Fibroblast of villous mesenchyme (primary cell): ENCODE data around the gene CDKN1C. TPM values are rescaled to one million over a fixed set of nuclear protein-coding genes. Genes with fewer than 3 reads are reported as not detected.
"Not testable (repeated sequence)": the region's sequence is repeated elsewhere in the genome, so short reads cannot be mapped to it uniquely, and the experiment has no call there.

Experiments used
- DNase-seq: peaks from one replicate; pipeline ENCODE4 v3.0.0-alpha.2; 2010; ENCODE audit warnings: low read depth
- H3K4me3 ChIP-seq: 2 replicates; pipeline ENCODE4 v1.5.1; 2011; ENCODE audit warnings: low read depth, mild to moderate bottlenecking, low read length
- CTCF ChIP-seq: IDR thresholded peaks from 2 replicates; pipeline ENCODE4 v1.5.1; 2012; ENCODE audit warnings: low read depth, mild to moderate bottlenecking, low read length; ENCODE audit not compliant: insufficient read depth
- total RNA-seq: library from RNA; depleted of rRNA; stranded (reverse); fragments of >200 nt; gene quantifications from 2 replicates; pipeline ENCODE4 v1.2.3, GENCODE V29; 2012

CDKN1C gene
- total RNA-seq, 1 donor = 3.9 TPM

GRCh38 chr11:2909133-2909902 is 23.7 kb upstream of the CDKN1C start:
- DNase-seq = no peak
- TF ChIP-seq CTCF = no peak
- no peak overlapping the region for H3K4me3 ChIP-seq

GRCh38 chr11:2908130-2908529 is 22.6 kb upstream of the CDKN1C start:
- TF ChIP-seq CTCF = no peak

GRCh38 chr11:2905299-2905698 is 19.7 kb upstream of the CDKN1C start:
- H3K4me3 ChIP-seq, DNase-seq: not testable (repeated sequence)

More at GRCh38 chr11:2908130-2908529, 22.6 kb upstream of the CDKN1C start:
- no peak overlapping the region for H3K4me3 ChIP-seq
- DNase-seq = no peak

- no peak for DNase-seq
- H3K4me3 ChIP-seq = no peak overlapping the region
- TF ChIP-seq CTCF = no peak
Measured at GRCh38 chr11:2904153-2905052, 18.8 kb upstream of the CDKN1C start.

- no peak overlapping the region for H3K4me3 ChIP-seq
- no peak for TF ChIP-seq CTCF
- no peak for DNase-seq
Measured at GRCh38 chr11:2903672-2904011, 18.1 kb upstream of the CDKN1C start.

- TF ChIP-seq CTCF = no peak
- peak overlapping the region; percentile 71 for H3K4me3 ChIP-seq
- DNase-seq = no peak
Measured at GRCh38 chr11:2902784-2903671, 17.5 kb upstream of the CDKN1C start.
